HS-5 (cell line): ENCODE results near the gene MIPEP.

Source experiments
- DNase-seq: peaks from one replicate; pipeline ENCODE4 v3.0.0-alpha.2; 2012; ENCODE audit warnings: low read depth

Gene MIPEP

DNA sequence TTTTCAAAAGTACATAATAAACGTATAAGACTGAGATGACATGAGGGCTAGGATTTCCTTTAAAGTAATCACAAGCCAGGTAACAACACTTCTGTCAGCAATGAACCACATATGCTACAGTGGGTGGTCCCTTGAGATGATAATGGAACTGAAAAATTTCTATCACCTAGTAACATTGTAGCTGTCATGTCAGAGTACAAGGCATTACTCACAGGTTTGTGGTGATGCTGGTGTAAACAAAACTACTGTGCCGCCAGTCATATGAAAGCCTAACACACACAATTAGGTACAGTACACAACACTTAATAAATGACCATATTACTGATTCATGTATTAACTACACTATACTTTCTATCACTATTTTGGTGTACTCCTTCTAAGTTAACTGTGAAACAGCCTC is 36.8 kb downstream of the MIPEP start:
- DNase-seq, result no peak

DNA sequence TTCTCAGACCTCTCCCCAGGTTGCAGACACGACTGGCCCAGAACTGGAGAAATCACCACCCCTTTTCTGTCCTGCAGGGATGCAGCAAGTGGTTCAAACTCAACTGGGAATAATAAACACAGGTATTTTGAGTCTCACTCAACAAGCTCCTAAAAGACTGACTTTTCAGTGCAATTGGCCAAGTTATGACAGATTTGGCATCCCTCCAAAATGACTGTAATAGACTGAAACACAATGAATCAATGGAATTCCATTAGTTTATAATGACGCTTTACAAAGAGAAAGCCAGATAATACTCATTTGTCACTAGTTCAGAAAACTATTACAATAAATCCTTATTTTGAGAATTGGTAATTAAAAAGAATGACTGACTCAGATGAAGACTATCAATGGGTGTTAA is 38.1 kb downstream of the MIPEP start:
- no peak for DNase-seq

DNA sequence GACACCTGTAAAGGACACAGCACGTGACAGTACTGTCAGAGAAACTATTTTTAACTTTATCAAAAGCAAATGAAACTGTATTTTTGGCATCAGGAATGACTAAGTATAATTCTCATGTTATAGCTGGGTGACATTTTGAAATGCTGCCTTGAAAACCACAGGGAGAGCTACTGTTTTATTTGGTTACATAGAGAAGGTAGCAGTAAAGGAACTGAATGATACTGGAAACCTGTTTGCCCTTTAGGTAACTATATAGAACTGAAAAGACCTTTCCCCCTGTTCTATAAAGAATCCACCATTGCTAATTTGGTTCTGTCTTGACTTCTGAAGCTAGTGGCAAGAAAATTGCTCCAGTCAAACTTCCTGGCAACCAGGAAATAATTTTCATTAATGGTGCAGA is 39.1 kb downstream of the MIPEP start:
- no peak for DNase-seq

DNA sequence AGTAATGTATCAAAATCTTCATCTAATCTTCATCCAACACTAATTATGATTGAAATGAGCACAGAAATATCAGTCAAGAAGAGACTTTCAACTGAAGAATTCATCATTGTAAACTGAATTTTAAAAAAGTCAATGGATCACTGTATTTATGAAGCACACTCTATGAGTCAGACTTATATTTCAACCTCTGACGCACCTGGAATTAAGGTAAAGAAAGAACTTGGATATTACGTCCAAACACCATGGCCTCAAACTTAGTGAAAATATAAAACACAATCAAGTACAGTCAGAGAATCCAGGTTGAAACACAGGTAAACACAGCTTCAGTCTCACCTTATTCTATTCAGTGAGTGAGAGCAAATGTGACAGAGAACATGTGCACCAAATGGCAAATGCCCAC is 39.5 kb downstream of the MIPEP start:
- no peak for DNase-seq

DNA sequence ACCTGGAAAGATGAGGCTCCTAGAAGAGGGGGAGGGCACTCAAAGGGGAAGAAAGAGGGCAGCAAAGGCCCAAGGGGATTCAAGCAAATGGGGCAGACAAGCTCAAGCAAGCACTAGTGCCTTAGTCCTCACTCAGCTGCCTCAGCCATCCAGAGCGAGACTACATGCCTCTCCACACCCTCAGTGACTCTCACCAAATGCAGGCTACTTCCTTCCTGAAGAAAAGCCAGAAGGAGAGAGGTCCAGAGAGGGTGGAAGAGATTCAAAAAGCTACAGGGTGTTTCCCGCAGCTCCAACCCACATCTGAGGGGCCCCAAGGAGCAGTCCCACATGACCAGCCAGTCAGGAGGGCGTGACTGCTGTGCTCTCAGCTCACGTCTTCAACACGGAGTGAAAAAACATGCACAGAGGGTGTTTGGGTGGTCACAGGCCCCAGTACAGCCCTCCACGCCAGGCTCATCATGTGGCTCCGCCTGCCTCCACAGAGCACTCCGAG is 40.5 kb downstream of the MIPEP start:
- no peak for DNase-seq

DNA sequence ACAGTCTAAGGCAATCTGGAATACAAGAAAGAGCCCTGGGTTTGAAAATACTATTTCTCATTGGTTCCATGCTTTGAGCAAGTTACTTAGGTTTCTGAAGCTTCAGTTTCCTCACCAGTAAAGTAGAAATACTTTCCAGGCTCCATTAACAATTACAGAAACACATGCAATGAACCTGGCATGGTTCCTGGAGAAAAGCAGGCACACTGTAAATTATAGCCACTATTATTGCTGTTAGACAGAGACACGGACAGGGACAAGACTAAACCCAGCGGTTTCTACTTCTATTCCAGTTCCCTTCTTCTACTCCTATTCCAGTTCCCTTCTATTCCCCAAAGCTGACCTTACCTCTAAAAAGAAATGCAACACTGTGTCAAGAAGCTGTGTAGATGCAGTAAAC is 41.2 kb downstream of the MIPEP start:
- no peak for DNase-seq

DNA sequence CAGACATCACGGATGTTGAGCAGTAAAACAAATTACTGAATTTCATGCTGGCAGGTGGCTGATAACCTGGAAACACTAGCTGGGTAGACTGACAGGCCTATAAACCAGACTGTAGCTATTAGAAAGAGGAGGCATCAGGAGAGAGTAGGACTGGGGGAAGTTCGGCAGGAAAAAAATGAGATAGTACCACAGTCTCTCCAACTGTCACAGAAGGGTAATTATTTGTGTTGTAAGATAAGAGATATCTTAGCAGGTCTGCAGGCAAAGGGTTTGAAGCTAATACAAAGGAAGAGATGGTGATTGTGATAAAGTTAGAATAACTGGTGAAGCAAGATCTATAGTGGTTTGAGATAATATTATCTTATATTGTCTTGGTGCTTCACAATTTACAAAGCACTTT is 41.7 kb downstream of the MIPEP start:
- DNase-seq, result no peak

DNA sequence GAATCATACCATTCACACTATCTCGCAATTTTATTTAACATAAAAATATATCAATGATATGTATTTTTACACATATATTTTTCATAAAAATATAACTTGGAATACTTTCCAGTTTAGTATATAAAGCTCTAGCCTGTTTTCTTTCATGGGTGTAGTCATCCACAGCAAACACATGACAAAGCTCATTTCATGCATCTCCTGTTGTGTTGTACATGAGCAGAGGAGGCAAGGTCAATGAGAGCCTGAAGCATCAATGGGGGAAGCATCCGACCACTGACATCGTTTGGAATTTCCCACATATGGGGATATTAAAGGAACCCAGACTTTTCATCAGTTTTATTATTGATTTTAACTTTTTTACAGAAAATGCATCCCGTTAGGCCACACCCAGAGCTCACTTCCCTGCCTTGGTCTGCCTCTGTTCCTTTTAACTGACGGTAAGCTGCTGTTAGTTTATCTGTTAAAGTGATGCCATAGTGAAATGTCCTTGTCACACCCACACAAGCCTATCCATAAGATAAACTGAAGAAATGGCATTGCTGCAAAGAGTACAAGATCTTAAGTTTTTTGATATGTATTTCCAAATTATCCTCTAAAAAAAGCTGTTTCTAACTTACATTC is 44.0 kb downstream of the MIPEP start:
- no peak for DNase-seq

DNA sequence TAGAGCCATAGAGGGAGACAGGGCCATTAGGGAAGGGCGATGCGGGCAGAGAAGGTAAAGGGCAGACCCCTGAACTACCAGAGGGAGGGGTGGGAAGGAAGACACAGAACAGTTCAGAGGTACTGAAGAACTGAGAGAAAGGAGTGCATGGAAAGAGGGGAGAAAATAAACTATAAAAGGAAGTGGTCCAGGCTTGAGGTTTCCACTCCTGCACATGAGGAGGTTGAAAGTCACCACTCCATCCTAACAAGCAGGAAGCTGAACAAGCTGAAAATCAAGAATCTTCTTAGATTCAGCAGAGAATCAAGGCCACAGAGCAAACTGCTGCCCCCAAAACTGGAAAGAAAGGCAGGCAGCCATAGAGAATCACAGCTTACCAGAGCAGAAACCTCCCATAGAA is 45.1 kb downstream of the MIPEP start:
- no peak for DNase-seq

DNA sequence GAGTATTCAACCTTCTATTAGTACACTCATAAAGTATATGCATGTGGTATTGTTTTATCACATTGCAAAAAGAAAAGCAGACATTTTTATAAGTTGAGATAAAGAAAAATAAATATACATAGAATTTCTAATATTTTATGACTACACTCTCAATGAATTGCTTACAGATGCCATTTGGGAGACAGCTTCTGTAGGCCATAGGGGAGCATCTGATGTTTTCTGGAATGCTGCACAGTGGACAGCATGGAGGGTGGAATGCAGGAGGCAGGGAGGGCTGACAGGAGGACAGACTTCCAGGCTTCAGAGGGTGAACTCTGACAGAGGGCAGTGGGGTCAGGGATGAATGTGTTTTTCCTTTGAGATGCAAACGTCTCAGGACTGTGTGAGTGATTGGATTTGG is 45.8 kb downstream of the MIPEP start:
- DNase-seq, result no peak

DNA sequence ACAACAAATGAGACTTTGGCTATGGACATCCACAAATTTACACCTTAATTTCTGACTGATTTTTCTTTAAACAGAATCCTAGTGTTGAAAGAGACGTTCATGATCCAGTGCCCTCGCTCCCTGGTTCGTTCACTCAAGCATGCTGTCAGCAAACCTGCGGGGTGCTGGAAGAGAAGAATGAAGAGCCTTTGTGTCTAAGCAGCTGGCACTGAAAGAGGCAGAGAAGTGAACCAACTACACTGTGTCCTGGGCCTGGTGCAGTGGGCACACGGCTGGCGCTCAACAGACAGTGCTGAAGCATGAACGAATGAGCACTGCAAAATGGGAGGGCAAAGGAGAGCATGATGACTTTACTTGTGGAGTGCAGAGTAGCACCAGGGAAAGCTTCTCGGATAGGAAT is 46.8 kb downstream of the MIPEP start:
- no peak for DNase-seq

DNA sequence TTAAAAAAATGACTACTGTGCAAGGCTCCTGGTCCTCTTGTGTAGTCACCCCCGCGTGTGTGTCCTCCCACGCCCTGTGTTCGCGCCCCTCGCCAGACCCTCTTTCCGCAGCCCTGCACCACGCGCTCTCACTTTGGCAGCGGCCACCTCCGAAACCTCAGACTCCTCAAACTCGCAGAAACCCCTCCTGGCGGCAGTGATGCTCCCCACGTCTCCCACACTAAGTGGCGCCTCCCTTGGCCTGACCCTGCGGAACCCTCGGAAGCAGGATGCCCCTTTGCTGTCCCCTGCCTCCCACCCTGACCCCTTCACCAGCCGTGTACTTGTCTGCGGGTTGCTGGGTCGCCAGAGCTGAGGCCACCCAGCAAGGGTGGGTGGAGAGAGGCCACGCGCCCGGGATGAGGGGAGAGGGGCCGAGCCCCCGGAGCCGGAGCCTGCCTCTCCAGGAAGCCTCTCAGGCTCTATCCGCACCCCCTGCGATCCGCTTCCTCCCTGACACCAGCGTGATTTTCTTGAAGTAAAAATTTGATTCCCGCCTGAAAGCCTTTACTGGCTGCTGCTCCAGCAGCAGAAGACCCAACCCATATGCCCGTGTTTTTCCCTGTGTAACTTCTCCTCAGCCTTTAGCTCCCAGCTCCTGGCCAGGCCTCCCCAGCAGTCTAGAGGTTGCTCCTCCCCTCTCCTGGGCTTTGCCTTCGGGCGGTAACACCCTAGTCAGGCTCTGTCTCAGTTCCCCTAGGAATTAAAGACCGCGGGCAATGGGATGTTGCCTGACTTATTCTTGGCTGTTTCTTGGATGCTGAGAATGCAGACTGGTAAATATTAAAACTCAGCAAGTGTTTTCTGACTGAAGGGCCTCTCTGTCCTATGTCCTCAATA is 55.2 kb downstream of the MIPEP start:
- DNase-seq, result no peak

DNA sequence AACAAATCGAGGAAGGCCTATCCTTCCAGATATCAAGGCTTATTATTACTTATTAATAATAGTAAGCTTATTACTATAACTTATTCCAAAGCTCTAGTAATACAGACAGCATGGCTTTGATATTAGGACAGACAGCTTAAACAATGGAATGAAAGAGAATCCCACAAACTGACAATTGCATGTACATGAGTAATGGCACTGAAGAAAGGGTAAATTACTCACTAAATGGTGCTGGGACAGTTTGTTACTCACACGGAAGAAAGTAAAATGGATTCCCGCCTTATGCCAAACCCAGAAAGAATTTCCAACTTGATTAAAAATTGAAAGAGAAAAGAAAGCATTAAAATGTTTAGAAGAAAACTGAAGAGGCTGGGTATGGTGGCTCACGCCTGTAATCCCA is 60.3 kb downstream of the MIPEP start:
- DNase-seq, result no peak

DNA sequence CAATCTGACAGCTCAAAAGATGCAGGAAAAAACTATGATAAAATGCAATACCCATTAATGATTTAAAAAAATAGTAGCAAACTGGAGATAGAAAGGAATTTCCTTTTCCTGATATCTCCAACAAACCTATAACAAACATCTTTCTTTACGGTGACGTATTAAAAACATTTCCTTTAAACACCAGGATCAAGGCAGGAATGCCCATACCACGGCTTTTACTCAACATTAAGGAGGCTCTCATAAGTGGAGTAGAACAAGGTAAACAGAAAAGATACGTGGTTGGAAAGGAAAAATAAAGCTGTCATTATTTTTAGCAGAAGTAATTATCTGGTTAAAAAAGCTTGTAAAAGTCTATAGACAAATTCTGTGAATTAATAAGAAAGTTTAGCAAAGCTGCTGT is 61.1 kb downstream of the MIPEP start:
- no peak for DNase-seq

DNA sequence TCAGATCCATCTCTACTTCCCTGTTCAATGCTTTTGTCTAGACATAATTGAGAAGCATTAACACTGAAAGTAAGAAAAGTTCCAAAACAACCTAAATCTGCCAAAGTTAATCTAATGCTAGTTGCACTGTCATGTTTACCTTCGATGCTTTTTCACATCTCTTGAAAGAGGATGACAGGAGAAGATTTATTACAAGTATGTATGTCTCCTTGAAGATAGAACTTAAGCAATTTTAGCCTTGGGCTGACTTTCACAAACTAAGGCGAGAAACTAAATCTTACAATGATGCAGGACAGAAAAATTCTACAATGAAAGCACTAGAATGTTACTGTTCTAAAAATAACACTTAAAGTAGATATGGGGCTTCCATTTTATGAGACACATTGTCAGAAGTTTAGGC is 64.0 kb downstream of the MIPEP start:
- DNase-seq, result no peak

DNA sequence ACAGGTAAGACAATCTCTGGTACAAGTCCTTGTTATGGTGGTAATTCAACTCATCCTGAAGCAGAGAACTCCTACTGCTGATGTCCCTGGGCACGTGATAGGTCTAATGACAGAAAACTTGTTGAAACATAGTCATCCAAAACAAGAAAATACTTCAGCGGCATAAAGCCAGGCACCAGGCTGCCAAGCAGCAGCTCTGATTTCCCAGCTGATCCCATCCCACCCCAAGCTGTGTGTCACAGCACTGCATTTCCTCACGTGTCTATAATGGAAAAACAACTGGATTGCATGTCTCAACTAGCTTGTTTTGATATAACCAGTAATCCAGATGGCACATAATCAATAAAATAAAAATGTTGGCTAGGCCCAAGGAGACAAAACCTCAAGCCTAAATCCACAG is 64.8 kb downstream of the MIPEP start:
- no peak for DNase-seq

DNA sequence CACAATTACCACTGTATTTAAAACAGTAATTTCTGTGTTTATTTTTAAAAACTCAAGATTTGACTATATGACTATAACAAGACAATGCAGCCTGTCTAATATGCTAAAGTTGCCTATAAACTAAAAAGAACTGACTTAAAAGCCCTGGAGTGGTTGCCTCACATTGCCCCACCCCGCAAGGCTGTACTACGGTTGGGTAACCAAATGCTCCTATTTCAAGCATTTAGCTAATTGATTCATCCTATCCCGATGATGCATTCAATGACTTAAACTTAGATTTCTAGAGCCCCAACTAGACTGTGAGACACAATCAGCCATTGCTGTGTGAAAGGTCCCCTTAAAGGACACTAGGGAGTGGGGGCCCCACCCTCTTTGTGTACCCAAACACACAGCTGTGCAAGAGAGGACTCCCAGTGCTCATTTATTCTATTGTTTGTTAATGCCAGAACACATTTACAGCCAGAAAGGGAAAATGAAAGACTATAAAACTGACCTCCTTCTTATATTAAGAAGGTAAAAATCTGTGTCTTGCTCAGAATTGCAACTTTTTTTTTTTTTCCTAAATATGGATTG is 66.9 kb downstream of the MIPEP start:
- DNase-seq, result no peak

DNA sequence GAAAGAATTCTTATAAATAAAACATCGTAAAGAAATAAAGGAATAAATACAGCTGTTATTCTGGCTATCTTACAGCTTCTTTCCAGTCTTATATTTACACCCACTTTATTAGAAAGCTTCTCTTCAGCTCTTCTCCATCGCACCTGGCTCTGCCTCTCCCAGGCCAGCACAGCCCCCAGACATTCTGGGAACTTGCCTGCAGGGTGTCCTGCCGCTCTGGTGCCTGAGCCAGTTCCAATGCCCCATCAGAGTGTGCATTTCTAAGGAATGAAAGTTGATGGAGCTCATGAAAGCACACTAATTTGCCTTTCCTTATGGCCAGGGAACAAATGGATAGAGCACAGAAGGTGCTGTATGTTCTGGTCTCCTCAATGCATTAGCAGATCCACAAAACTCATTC is 68.7 kb downstream of the MIPEP start:
- DNase-seq, result no peak

DNA sequence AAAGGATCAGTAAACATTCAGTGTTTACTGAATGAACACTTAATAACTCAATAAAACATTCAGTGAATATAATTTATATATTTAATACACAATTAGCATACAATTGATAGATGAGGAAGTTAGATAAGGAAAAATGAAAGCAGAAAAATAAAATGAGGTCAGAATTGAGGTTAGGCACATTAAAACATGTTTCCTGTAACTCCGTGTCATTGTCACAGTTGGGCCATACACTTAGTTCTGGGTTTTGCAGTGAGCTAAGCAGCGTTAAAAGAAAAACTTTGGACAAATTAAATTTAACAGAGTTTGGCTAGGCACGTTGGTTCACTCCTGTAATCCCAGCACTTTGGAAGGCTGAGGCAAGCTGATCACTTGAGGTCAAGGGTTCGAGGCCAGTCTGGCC is 71.4 kb downstream of the MIPEP start:
- no peak for DNase-seq

DNA sequence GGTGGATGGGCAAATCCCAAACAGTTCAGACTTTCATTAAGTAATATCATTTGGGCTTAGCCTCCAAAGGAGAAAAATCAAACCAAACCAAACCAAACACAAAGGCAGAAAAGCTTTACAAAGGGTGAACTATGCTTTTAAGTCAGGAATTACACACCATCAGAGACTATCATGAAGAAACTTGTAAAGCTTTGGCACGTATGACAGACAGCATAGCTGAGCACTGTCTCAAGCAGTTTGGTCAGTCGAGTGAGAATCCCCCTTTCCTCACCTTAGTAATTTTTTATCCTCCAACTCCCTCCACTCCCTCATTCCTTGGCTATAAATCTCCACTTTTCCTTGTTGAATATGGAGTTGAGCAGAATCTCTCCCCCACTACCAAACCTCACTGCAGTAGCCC is 72.1 kb downstream of the MIPEP start:
- DNase-seq, result no peak

DNA sequence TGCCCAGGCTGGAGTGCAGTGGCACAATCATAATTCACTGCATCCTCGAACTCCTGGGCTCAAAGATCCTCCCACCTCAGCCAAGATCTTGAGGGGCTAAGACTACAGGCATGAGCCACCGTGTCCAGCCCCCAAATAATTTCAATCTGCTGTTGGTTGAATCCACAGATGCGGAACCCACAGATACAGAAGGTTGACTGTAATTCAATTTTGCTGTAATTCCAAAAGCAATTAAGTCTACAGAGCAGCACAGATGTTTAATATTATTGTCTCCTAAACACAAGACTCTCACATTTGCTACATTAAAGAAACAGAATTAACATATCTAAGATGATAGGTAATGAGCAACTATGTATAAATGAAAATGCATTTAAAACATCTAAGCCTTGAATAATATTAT is 75.6 kb downstream of the MIPEP start:
- DNase-seq, result no peak

DNA sequence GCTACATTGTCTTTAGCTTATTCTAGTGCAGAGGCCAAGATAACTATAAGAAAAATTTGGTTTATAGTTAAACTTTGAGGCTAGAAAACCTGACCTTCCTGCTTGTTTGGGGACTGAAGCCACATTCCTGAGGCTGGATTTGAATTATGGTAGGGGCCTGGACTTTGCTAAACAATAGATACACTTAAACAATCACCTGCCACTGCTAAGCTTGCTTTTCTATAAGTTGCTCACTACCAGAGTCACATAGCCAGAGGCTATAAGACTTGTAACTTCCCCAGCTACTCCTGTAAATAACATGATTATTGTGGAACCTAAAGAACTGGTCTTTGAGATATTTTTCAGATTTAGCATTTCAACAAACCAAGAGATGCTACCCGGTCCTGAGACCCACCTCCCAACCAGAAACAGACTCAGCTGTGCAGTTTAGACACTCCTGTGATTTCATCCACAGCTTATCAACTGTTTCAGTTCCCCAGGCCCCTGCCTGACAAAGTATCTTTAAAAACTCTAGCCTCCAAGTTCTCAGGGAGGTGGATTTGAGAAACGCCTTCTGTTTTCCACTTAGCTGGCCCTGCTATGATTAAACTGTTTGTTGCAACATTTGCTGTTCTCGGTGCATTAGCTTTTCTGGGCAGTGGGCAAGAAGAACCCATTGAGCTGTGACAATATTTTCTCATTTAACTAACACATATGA is 77.7 kb downstream of the MIPEP start:
- DNase-seq, result no peak
